Measurements from ENCODE around the gene HLA-A.

Gene HLA-A

DNA sequence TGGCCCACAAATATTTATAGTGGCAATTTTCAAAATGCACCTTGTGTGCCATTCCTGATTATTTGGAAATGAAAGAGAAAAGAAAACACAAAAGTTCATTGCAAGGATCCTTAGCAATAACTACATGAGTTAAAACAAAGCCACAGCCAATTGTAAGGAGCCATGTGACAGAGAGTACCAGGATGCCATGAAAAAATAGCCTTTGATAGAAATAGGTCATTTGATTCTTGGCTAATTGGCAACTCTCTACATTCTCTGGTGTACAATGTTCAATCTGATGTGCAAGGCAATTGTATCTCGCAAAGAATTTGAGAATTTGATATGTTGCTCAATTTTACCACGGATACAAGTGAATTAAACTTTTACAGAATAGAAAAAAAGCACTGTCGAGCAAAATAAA lies 9.6 kb downstream of the HLA-A start:
- no peak overlapping the region for H2AFZ ChIP-seq (ENCODE audit: insufficient read depth, low read length, poor library complexity)
- no peak overlapping the region for H2BK5ac ChIP-seq (ENCODE audit: low read depth, low read length, poor library complexity)
- no peaks in the 10 kb centered on the region for H3K9me3 ChIP-seq (ENCODE audit: insufficient read depth, low read depth, low read length)
- H3K79me1 ChIP-seq (ENCODE audit: low read length): no peaks in the 10 kb centered on the region
- no CpG with 5 or more reads among the region's 3 CpGs for WGBS (ENCODE audit: extremely low coverage, insufficient coverage, insufficient read length)
- H3K79me2 ChIP-seq (ENCODE audit: control insufficient read depth, insufficient read depth, low read length, poor library complexity): no peaks in the 10 kb centered on the region
- H4K12ac ChIP-seq (ENCODE audit: low read depth, low read length): no peak overlapping the region
- H3K14ac ChIP-seq (ENCODE audit: low read length): no peak overlapping the region
- no peaks in the 10 kb centered on the region for H3K4me1 ChIP-seq (ENCODE audit: control insufficient read depth in 1 of 2, insufficient read depth in 2 of 2, low read length in 2 of 2)
- H3K18ac ChIP-seq (ENCODE audit: low read length): no peak overlapping the region
- H3K27me3 ChIP-seq (ENCODE audit: insufficient read depth, low read length): no peaks in the 10 kb centered on the region
- no peak overlapping the region for H2BK12ac ChIP-seq (ENCODE audit: low read length)
- no peak overlapping the region for H3K27ac ChIP-seq (ENCODE audit: low read depth, low read length)
- H4K91ac ChIP-seq (ENCODE audit: low read depth, low read length): no peak overlapping the region
- H3K23ac ChIP-seq (ENCODE audit: low read length): no peak overlapping the region
- H2AK5ac ChIP-seq (ENCODE audit: low read length): no peak overlapping the region
- H2BK120ac ChIP-seq (ENCODE audit: insufficient read depth, low read length, poor library complexity): no peak overlapping the region
- H3K4me2 ChIP-seq (ENCODE audit: low read length): no peak overlapping the region
- H3K4ac ChIP-seq (ENCODE audit: low read depth, low read length): no peak overlapping the region
- no peak overlapping the region for H3K4me3 ChIP-seq (ENCODE audit: low read depth, low read length)
- no peaks in the 10 kb centered on the region for H3K36me3 ChIP-seq (ENCODE audit: control insufficient read depth in 1 of 2, insufficient read depth in 2 of 2, low read length in 2 of 2)
- H3K9ac ChIP-seq (ENCODE audit: low read length): no peak overlapping the region
- H4K8ac ChIP-seq (ENCODE audit: low read depth, low read length): no peak overlapping the region
- DNase-seq: no peak

- Histone ChIP-seq H3K27ac (ENCODE audit: low read depth, low read length) (no peak overlapping the region), H3K4me1 (ENCODE audit: control insufficient read depth in 1 of 2, insufficient read depth in 2 of 2, low read length in 2 of 2) (no peaks in the 10 kb centered on the region), H4K12ac (ENCODE audit: low read depth, low read length) (no peak overlapping the region), H2AFZ (ENCODE audit: insufficient read depth, low read length, poor library complexity) (no peak overlapping the region), H2BK120ac (ENCODE audit: insufficient read depth, low read length, poor library complexity) (no peak overlapping the region), H3K9ac (ENCODE audit: low read length) (no peak overlapping the region), H3K36me3 (ENCODE audit: control insufficient read depth in 1 of 2, insufficient read depth in 2 of 2, low read length in 2 of 2) (no peaks in the 10 kb centered on the region), H3K4ac (ENCODE audit: low read depth, low read length) (no peak overlapping the region), H4K91ac (ENCODE audit: low read depth, low read length) (no peak overlapping the region), H3K79me1 (ENCODE audit: low read length) (no peaks in the 10 kb centered on the region), H2BK12ac (ENCODE audit: low read length) (no peak overlapping the region), H4K8ac (ENCODE audit: low read depth, low read length) (no peak overlapping the region), H2AK5ac (ENCODE audit: low read length) (no peak overlapping the region), H3K4me2 (ENCODE audit: low read length) (no peak overlapping the region), H2BK5ac (ENCODE audit: low read depth, low read length, poor library complexity) (no peak overlapping the region), H3K79me2 (ENCODE audit: control insufficient read depth, insufficient read depth, low read length, poor library complexity) (no peaks in the 10 kb centered on the region), H3K14ac (ENCODE audit: low read length) (no peak overlapping the region), H3K27me3 (ENCODE audit: insufficient read depth, low read length) (no peaks in the 10 kb centered on the region), H3K9me3 (ENCODE audit: insufficient read depth, low read depth, low read length) (no peaks in the 10 kb centered on the region), H3K23ac (ENCODE audit: low read length) (no peak overlapping the region), H3K18ac (ENCODE audit: low read length) (no peak overlapping the region), H3K4me3 (ENCODE audit: low read depth, low read length) (no peak overlapping the region)
- DNase-seq: peak in 1 of 2 donors; percentile 86
- WGBS (ENCODE audit: extremely low coverage, insufficient coverage, insufficient read length): no CpG with 5 or more reads among the region's 3 CpGs
Measured at GRCh38 chr6:29953001-29953441, 10.7 kb downstream of the HLA-A start.

DNA sequence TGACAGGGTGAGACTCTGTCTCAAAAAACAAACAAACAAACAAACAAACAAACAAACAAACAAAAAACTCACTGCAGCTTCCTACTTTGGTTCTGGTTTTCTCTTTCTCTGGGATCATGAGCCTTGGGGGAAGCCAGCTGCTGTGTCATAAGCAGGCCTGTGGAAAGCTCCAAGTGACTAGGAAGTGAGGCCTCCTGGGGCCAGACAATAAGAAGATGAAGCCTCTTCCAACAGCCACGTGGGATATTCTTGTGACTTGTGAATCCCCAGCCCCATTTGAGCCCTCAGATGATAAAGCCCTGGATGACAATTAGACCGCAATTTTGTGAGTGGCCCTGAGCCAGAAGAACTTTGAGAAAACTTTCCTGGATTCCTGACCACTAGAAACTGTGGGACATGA lies 11.4 kb downstream of the HLA-A start:
- H3K4ac ChIP-seq (ENCODE audit: low read depth, low read length): no peak overlapping the region
- H3K36me3 ChIP-seq (ENCODE audit: control insufficient read depth in 1 of 2, insufficient read depth in 2 of 2, low read length in 2 of 2): no peaks in the 10 kb centered on the region
- no peak overlapping the region for H2BK5ac ChIP-seq (ENCODE audit: low read depth, low read length, poor library complexity)
- no peaks in the 10 kb centered on the region for H3K4me1 ChIP-seq (ENCODE audit: control insufficient read depth in 1 of 2, insufficient read depth in 2 of 2, low read length in 2 of 2)
- no peak overlapping the region for H3K23ac ChIP-seq (ENCODE audit: low read length)
- H3K18ac ChIP-seq (ENCODE audit: low read length): no peak overlapping the region
- no peak overlapping the region for H4K8ac ChIP-seq (ENCODE audit: low read depth, low read length)
- H3K27me3 ChIP-seq (ENCODE audit: insufficient read depth, low read length): no peaks in the 10 kb centered on the region
- no peak overlapping the region for H3K4me3 ChIP-seq (ENCODE audit: low read depth, low read length)
- no peaks in the 10 kb centered on the region for H3K79me1 ChIP-seq (ENCODE audit: low read length)
- H3K9me3 ChIP-seq (ENCODE audit: insufficient read depth, low read depth, low read length): no peaks in the 10 kb centered on the region
- no peak overlapping the region for H3K4me2 ChIP-seq (ENCODE audit: low read length)
- no peak overlapping the region for H2BK120ac ChIP-seq (ENCODE audit: insufficient read depth, low read length, poor library complexity)
- no peak overlapping the region for H4K91ac ChIP-seq (ENCODE audit: low read depth, low read length)
- no peak overlapping the region for H3K27ac ChIP-seq (ENCODE audit: low read depth, low read length)
- no peak overlapping the region for H2BK12ac ChIP-seq (ENCODE audit: low read length)
- WGBS (ENCODE audit: extremely low coverage, insufficient coverage, insufficient read length): no CpG with 5 or more reads among the region's 2 CpGs
- DNase-seq: peak in 1 of 2 donors; percentile 13
- no peak overlapping the region for H2AFZ ChIP-seq (ENCODE audit: insufficient read depth, low read length, poor library complexity)
- no peaks in the 10 kb centered on the region for H3K79me2 ChIP-seq (ENCODE audit: control insufficient read depth, insufficient read depth, low read length, poor library complexity)
- H3K9ac ChIP-seq (ENCODE audit: low read length): no peak overlapping the region
- H2AK5ac ChIP-seq (ENCODE audit: low read length): no peak overlapping the region
- H3K14ac ChIP-seq (ENCODE audit: low read length): no peak overlapping the region
- no peak overlapping the region for H4K12ac ChIP-seq (ENCODE audit: low read depth, low read length)

- no peak overlapping the region for H3K4me3 ChIP-seq (ENCODE audit: low read depth, low read length)
- no peaks in the 10 kb centered on the region for H3K27me3 ChIP-seq (ENCODE audit: insufficient read depth, low read length)
- no peak for DNase-seq
- H4K91ac ChIP-seq (ENCODE audit: low read depth, low read length): no peak overlapping the region
- H2BK120ac ChIP-seq (ENCODE audit: insufficient read depth, low read length, poor library complexity): no peak overlapping the region
- H3K27ac ChIP-seq (ENCODE audit: low read depth, low read length): no peak overlapping the region
- WGBS (ENCODE audit: extremely low coverage, insufficient coverage, insufficient read length): no CpG with 5 or more reads among the region's 1 CpG
- no peaks in the 10 kb centered on the region for H3K4me1 ChIP-seq (ENCODE audit: control insufficient read depth in 1 of 2, insufficient read depth in 2 of 2, low read length in 2 of 2)
- no peaks in the 10 kb centered on the region for H3K36me3 ChIP-seq (ENCODE audit: control insufficient read depth in 1 of 2, insufficient read depth in 2 of 2, low read length in 2 of 2)
- no peak overlapping the region for H3K4me2 ChIP-seq (ENCODE audit: low read length)
- H3K79me1 ChIP-seq (ENCODE audit: low read length): no peaks in the 10 kb centered on the region
- H2AFZ ChIP-seq (ENCODE audit: insufficient read depth, low read length, poor library complexity): no peak overlapping the region
- H3K23ac ChIP-seq (ENCODE audit: low read length): no peak overlapping the region
- no peak overlapping the region for H4K8ac ChIP-seq (ENCODE audit: low read depth, low read length)
- H3K4ac ChIP-seq (ENCODE audit: low read depth, low read length): no peak overlapping the region
- H3K14ac ChIP-seq (ENCODE audit: low read length): no peak overlapping the region
- no peak overlapping the region for H2BK12ac ChIP-seq (ENCODE audit: low read length)
- H2BK5ac ChIP-seq (ENCODE audit: low read depth, low read length, poor library complexity): no peak overlapping the region
- H2AK5ac ChIP-seq (ENCODE audit: low read length): no peak overlapping the region
- H3K18ac ChIP-seq (ENCODE audit: low read length): no peak overlapping the region
- H3K9ac ChIP-seq (ENCODE audit: low read length): no peak overlapping the region
- H3K9me3 ChIP-seq (ENCODE audit: insufficient read depth, low read depth, low read length): no peaks in the 10 kb centered on the region
- no peaks in the 10 kb centered on the region for H3K79me2 ChIP-seq (ENCODE audit: control insufficient read depth, insufficient read depth, low read length, poor library complexity)
- H4K12ac ChIP-seq (ENCODE audit: low read depth, low read length): no peak overlapping the region
Measured at GRCh38 chr6:29954272-29954671, 11.9 kb downstream of the HLA-A start.

Data from trophoblast cell (in vitro differentiated cells and primary cell).